WTC11 (cell line): ENCODE data around the gene IFRD1. TPM values are rescaled to one million over a fixed set of nuclear protein-coding genes. Genes with fewer than 3 reads are reported as not detected.

Experiments
- ATAC-seq: fragments of 200-7000 bp; cut with Tn5 transposase; 2 replicates; pipeline ENCODE4 v1.10.0; 2021; ENCODE audit warnings: mild to moderate bottlenecking, moderate library complexity
- CTCF ChIA-PET: fragments of 300-600 bp; sonication (Branson Sonifier 250); formaldehyde crosslinking; loops from one replicate; lab custom pipeline; 2021; ENCODE audit warnings: antibody characterized with exemption; lab: Charles Lee
- POLR2A ChIA-PET: fragments of 350-600 bp; sonication (Branson Sonifier 250); formaldehyde crosslinking; loops from one replicate; lab custom pipeline; 2021; ENCODE audit warnings: antibody characterized with exemption; lab: Charles Lee
- DNase-seq: peaks from one replicate; pipeline ENCODE4 v3.0.0; 2021; ENCODE audit warnings: low spot score
- H3K27ac Mint-ChIP-seq: 2 replicates; pipeline ENCODE4 v1.8.0; 2021; ENCODE audit warnings: mixed read lengths
- H3K27me3 Mint-ChIP-seq: 2 replicates; pipeline ENCODE4 v1.8.0; 2021; ENCODE audit warnings: low read depth, mild to moderate bottlenecking, moderate library complexity, mixed read lengths
- H3K36me3 Mint-ChIP-seq: 2 replicates; pipeline ENCODE4 v1.8.0; 2021; ENCODE audit warnings: mixed read lengths
- H3K4me1 Mint-ChIP-seq: 2 replicates; pipeline ENCODE4 v1.8.0; 2022; ENCODE audit warnings: mixed read lengths
- H3K4me3 Mint-ChIP-seq: 2 replicates; pipeline ENCODE4 v1.8.0; 2021; ENCODE audit warnings: mild to moderate bottlenecking, moderate library complexity, mixed read lengths
- H3K9me3 Mint-ChIP-seq: 2 replicates; pipeline ENCODE4 v1.8.0; 2021; ENCODE audit warnings: mixed read lengths
- ATF1 ChIP-seq: sonication (generic); formaldehyde crosslinking; IDR thresholded peaks from 2 replicates; pipeline ENCODE4 v1.8.1; 2023; ENCODE audit warnings: mild to moderate bottlenecking, moderate library complexity, missing genetic modification reagents
- ETV6 ChIP-seq: sonication (generic); formaldehyde crosslinking; IDR thresholded peaks from 2 replicates; pipeline ENCODE4 v1.8.1; 2022; ENCODE audit warnings: mild to moderate bottlenecking, missing genetic modification reagents
- GABPB1 ChIP-seq: sonication (generic); formaldehyde crosslinking; IDR thresholded peaks from 2 replicates; pipeline ENCODE4 v1.8.1; 2023; ENCODE audit warnings: mild to moderate bottlenecking, missing genetic modification reagents
- IRF2 ChIP-seq: sonication (generic); formaldehyde crosslinking; IDR thresholded peaks from 2 replicates; pipeline ENCODE4 v1.8.0; 2022; ENCODE audit warnings: low read depth, missing genetic modification reagents, borderline replicate concordance
- MXD4 ChIP-seq: fragments of 250-450 bp; sonication (Bioruptor Pico); IDR thresholded peaks from 2 replicates; pipeline ENCODE4 v1.8.0; 2021; ENCODE audit warnings: mild to moderate bottlenecking, moderate library complexity, borderline replicate concordance
- MYBL2 ChIP-seq: sonication (generic); formaldehyde crosslinking; IDR thresholded peaks from 2 replicates; pipeline ENCODE4 v1.8.1; 2023; ENCODE audit warnings: mild to moderate bottlenecking, moderate library complexity, missing genetic modification reagents
- PRRX2 ChIP-seq: fragments of 250-450 bp; sonication (Bioruptor Pico); IDR thresholded peaks from 2 replicates; pipeline ENCODE4 v1.8.0; 2021; ENCODE audit warnings: mild to moderate bottlenecking
- SP1 ChIP-seq: sonication (generic); formaldehyde crosslinking; conservative IDR thresholded peaks from 2 replicates; pipeline ENCODE4 v1.8.1; 2022; ENCODE audit warnings: missing genetic modification reagents
- TP53 ChIP-seq: sonication (generic); formaldehyde crosslinking; IDR thresholded peaks from 2 replicates; pipeline ENCODE4 v1.8.1; 2023; ENCODE audit warnings: mild to moderate bottlenecking, missing genetic modification reagents
- ZNF263 ChIP-seq: sonication (generic); formaldehyde crosslinking; IDR thresholded peaks from 2 replicates; pipeline ENCODE4 v1.8.1; 2022; ENCODE audit warnings: low read depth, mild to moderate bottlenecking, moderate library complexity, missing genetic modification reagents
- ZNF317 ChIP-seq: sonication (generic); formaldehyde crosslinking; IDR thresholded peaks from 2 replicates; pipeline ENCODE4 v1.8.1; 2023; ENCODE audit warnings: low read depth, mild to moderate bottlenecking, moderate library complexity, missing genetic modification reagents, borderline replicate concordance
- ZNF423 ChIP-seq: fragments of 250-450 bp; sonication (Bioruptor Pico); IDR thresholded peaks from 2 replicates; pipeline ENCODE4 v2.1.2; 2022; ENCODE audit warnings: mild to moderate bottlenecking, moderate library complexity
- total RNA-seq: library from RNA; stranded (reverse); gene quantifications from 3 replicates; pipeline ENCODE4 v1.2.3, GENCODE V29; 2021
- TF ChIP-seq, protein P1 (sequence below): sonication (generic); formaldehyde crosslinking; IDR thresholded peaks from 2 replicates; pipeline ENCODE4 v1.8.1; 2023; ENCODE audit warnings: mild to moderate bottlenecking, missing genetic modification reagents
- TF ChIP-seq, protein P2 (sequence below): sonication (generic); formaldehyde crosslinking; IDR thresholded peaks from 2 replicates; pipeline ENCODE4 v1.8.0; 2023; ENCODE audit warnings: mild to moderate bottlenecking, missing genetic modification reagents
- TF ChIP-seq, protein P3 (sequence below): sonication (generic); formaldehyde crosslinking; conservative IDR thresholded peaks from 2 replicates; pipeline ENCODE4 v1.8.1; 2022; ENCODE audit warnings: mild to moderate bottlenecking, missing genetic modification reagents
- TF ChIP-seq, protein P4 (sequence below): sonication (generic); formaldehyde crosslinking; IDR thresholded peaks from 2 replicates; pipeline ENCODE4 v1.8.1; 2022; ENCODE audit warnings: mild to moderate bottlenecking, missing genetic modification reagents, moderate library complexity, borderline replicate concordance
- TF ChIP-seq, protein P5 (sequence below): sonication (generic); formaldehyde crosslinking; IDR thresholded peaks from 2 replicates; pipeline ENCODE4 v1.8.1; 2022; ENCODE audit warnings: low read depth, missing genetic modification reagents, borderline replicate concordance
- TF ChIP-seq, protein P6 (sequence below): fragments of 250-450 bp; sonication (Bioruptor Pico); IDR thresholded peaks from 2 replicates; pipeline ENCODE4 v1.9.0; 2021; ENCODE audit warnings: mild to moderate bottlenecking, borderline replicate concordance
- TF ChIP-seq, protein P7 (sequence below): fragments of 250-450 bp; sonication (Bioruptor Pico); IDR thresholded peaks from 2 replicates; pipeline ENCODE4 v1.9.0; 2021; ENCODE audit warnings: mild to moderate bottlenecking

Gene IFRD1
- total RNA-seq, 1 experiment from 2014 or later = 31.2 TPM

DNA sequence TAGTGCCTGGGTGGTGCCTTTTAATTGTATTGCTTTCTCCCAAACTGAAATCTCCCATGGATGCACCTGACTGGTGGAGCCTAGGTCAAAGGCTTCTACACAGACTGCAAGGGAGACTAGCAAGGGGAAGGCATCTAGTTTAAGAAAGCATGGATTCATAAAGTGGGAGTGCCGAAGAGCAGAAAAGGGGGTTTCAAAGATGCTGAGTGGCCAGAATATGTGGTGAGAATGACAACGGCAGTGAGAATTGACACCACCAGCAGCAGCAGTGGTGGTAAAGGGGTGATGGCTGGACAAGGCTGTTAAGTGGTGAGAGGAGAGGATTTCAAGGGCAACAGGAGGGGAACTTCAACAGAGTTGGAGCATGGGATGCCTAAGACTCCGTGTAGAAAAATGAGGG is 67.2 kb downstream of the IFRD1 start (continued):
- TF ChIP-seq, protein P1, sequence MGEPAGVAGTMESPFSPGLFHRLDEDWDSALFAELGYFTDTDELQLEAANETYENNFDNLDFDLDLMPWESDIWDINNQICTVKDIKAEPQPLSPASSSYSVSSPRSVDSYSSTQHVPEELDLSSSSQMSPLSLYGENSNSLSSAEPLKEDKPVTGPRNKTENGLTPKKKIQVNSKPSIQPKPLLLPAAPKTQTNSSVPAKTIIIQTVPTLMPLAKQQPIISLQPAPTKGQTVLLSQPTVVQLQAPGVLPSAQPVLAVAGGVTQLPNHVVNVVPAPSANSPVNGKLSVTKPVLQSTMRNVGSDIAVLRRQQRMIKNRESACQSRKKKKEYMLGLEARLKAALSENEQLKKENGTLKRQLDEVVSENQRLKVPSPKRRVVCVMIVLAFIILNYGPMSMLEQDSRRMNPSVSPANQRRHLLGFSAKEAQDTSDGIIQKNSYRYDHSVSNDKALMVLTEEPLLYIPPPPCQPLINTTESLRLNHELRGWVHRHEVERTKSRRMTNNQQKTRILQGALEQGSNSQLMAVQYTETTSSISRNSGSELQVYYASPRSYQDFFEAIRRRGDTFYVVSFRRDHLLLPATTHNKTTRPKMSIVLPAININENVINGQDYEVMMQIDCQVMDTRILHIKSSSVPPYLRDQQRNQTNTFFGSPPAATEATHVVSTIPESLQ (CRISPR knock-in tag) = no peak
- TF ChIP-seq, all 79 proteins: peak for 0

DNA sequence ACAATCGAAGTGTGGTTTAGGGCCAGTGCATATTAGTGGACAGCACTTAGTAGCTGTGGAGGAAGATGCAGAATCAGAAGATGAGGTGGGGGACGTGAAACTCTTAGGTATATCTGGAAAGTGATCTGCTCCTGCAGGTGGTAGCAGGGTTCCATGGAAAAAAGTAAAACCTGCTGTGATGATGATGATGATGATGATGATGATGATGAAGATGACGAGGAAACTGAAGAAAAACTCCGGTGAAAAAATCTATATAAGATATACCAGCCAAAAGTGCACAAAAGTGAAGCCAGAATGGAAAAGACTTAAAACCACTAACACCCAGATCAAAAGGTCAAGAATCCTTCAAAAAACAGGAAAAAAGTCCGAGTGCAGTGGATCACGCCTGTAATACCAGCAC is 70.5 kb downstream of the IFRD1 start:
- Mint-ChIP-seq H3K27ac (no peak overlapping the region), H3K27me3 (no peaks in the 10 kb centered on the region), H3K36me3 (no peaks in the 10 kb centered on the region), H3K9me3 (peaks cover 9% of the 10 kb centered on the region), H3K4me1 (peaks cover 5% of the 10 kb centered on the region), H3K4me3 (no peak overlapping the region)
- ATAC-seq (no peak), DNase-seq (no peak)
- TF ChIP-seq ZNF317 (CRISPR knock-in tag) = no peak
- TF ChIP-seq, protein P2, sequence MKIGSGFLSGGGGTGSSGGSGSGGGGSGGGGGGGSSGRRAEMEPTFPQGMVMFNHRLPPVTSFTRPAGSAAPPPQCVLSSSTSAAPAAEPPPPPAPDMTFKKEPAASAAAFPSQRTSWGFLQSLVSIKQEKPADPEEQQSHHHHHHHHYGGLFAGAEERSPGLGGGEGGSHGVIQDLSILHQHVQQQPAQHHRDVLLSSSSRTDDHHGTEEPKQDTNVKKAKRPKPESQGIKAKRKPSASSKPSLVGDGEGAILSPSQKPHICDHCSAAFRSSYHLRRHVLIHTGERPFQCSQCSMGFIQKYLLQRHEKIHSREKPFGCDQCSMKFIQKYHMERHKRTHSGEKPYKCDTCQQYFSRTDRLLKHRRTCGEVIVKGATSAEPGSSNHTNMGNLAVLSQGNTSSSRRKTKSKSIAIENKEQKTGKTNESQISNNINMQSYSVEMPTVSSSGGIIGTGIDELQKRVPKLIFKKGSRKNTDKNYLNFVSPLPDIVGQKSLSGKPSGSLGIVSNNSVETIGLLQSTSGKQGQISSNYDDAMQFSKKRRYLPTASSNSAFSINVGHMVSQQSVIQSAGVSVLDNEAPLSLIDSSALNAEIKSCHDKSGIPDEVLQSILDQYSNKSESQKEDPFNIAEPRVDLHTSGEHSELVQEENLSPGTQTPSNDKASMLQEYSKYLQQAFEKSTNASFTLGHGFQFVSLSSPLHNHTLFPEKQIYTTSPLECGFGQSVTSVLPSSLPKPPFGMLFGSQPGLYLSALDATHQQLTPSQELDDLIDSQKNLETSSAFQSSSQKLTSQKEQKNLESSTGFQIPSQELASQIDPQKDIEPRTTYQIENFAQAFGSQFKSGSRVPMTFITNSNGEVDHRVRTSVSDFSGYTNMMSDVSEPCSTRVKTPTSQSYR = no peak
- TF ChIP-seq, protein P3, sequence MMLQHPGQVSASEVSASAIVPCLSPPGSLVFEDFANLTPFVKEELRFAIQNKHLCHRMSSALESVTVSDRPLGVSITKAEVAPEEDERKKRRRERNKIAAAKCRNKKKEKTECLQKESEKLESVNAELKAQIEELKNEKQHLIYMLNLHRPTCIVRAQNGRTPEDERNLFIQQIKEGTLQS (CRISPR knock-in tag) = no peak
- TF ChIP-seq, protein P4, sequence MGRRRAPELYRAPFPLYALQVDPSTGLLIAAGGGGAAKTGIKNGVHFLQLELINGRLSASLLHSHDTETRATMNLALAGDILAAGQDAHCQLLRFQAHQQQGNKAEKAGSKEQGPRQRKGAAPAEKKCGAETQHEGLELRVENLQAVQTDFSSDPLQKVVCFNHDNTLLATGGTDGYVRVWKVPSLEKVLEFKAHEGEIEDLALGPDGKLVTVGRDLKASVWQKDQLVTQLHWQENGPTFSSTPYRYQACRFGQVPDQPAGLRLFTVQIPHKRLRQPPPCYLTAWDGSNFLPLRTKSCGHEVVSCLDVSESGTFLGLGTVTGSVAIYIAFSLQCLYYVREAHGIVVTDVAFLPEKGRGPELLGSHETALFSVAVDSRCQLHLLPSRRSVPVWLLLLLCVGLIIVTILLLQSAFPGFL = no peak
- TF ChIP-seq MXD4 (CRISPR knock-in tag) = no peak
- no peak for TF ChIP-seq PRRX2
- no peak for TF ChIP-seq IRF2 (CRISPR knock-in tag)
- TF ChIP-seq, protein P5, sequence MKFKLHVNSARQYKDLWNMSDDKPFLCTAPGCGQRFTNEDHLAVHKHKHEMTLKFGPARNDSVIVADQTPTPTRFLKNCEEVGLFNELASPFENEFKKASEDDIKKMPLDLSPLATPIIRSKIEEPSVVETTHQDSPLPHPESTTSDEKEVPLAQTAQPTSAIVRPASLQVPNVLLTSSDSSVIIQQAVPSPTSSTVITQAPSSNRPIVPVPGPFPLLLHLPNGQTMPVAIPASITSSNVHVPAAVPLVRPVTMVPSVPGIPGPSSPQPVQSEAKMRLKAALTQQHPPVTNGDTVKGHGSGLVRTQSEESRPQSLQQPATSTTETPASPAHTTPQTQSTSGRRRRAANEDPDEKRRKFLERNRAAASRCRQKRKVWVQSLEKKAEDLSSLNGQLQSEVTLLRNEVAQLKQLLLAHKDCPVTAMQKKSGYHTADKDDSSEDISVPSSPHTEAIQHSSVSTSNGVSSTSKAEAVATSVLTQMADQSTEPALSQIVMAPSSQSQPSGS (CRISPR knock-in tag) = no peak
- no peak for TF ChIP-seq TP53
- TF ChIP-seq, protein P6, sequence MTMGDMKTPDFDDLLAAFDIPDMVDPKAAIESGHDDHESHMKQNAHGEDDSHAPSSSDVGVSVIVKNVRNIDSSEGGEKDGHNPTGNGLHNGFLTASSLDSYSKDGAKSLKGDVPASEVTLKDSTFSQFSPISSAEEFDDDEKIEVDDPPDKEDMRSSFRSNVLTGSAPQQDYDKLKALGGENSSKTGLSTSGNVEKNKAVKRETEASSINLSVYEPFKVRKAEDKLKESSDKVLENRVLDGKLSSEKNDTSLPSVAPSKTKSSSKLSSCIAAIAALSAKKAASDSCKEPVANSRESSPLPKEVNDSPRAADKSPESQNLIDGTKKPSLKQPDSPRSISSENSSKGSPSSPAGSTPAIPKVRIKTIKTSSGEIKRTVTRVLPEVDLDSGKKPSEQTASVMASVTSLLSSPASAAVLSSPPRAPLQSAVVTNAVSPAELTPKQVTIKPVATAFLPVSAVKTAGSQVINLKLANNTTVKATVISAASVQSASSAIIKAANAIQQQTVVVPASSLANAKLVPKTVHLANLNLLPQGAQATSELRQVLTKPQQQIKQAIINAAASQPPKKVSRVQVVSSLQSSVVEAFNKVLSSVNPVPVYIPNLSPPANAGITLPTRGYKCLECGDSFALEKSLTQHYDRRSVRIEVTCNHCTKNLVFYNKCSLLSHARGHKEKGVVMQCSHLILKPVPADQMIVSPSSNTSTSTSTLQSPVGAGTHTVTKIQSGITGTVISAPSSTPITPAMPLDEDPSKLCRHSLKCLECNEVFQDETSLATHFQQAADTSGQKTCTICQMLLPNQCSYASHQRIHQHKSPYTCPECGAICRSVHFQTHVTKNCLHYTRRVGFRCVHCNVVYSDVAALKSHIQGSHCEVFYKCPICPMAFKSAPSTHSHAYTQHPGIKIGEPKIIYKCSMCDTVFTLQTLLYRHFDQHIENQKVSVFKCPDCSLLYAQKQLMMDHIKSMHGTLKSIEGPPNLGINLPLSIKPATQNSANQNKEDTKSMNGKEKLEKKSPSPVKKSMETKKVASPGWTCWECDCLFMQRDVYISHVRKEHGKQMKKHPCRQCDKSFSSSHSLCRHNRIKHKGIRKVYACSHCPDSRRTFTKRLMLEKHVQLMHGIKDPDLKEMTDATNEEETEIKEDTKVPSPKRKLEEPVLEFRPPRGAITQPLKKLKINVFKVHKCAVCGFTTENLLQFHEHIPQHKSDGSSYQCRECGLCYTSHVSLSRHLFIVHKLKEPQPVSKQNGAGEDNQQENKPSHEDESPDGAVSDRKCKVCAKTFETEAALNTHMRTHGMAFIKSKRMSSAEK (CRISPR knock-in tag) = no peak
- POLR2A ChIA-PET = no interaction called here
- CTCF ChIA-PET = no interaction called here

DNA sequence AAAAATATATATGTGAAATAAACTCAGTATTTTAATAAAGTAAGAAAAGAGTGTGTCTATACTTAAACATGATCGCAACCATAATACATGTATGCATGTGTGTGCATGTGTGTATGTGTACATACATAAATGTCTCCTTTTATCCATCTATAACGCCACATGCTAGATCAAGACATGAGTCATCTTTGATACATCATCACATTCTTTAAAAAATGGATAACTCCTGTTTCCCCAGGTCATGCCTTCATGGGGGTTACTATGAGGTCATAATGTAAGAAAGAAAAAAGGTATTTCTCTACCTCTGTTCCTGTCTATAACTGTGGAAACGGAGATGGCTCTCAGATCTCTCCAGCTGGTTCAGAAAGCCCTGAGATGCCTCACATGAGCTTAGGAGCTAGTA is 71.7 kb downstream of the IFRD1 start:
- ATAC-seq = no peak
- CTCF ChIA-PET = no interaction called here
- TF ChIP-seq SP1 (CRISPR knock-in tag) (no peak), ZNF317 (CRISPR knock-in tag) (no peak), ATF1 (CRISPR knock-in tag) (no peak), TP53 (no peak), ETV6 (CRISPR knock-in tag) (no peak), GABPB1 (no peak), MYBL2 (CRISPR knock-in tag) (no peak), ZNF423 (CRISPR knock-in tag) (no peak), ZNF263 (CRISPR knock-in tag) (no peak)
- TF ChIP-seq, protein P7, sequence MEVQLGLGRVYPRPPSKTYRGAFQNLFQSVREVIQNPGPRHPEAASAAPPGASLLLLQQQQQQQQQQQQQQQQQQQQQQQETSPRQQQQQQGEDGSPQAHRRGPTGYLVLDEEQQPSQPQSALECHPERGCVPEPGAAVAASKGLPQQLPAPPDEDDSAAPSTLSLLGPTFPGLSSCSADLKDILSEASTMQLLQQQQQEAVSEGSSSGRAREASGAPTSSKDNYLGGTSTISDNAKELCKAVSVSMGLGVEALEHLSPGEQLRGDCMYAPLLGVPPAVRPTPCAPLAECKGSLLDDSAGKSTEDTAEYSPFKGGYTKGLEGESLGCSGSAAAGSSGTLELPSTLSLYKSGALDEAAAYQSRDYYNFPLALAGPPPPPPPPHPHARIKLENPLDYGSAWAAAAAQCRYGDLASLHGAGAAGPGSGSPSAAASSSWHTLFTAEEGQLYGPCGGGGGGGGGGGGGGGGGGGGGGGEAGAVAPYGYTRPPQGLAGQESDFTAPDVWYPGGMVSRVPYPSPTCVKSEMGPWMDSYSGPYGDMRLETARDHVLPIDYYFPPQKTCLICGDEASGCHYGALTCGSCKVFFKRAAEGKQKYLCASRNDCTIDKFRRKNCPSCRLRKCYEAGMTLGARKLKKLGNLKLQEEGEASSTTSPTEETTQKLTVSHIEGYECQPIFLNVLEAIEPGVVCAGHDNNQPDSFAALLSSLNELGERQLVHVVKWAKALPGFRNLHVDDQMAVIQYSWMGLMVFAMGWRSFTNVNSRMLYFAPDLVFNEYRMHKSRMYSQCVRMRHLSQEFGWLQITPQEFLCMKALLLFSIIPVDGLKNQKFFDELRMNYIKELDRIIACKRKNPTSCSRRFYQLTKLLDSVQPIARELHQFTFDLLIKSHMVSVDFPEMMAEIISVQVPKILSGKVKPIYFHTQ (CRISPR knock-in tag) = no peak

More for the DNA sequence above, 71.7 kb downstream of the IFRD1 start:
- no peaks in the 10 kb centered on the region for H3K27me3 Mint-ChIP-seq
- no peak for DNase-seq
- H3K4me1 Mint-ChIP-seq = no peaks in the 10 kb centered on the region
- H3K9me3 Mint-ChIP-seq = peaks cover 9% of the 10 kb centered on the region
- no peak overlapping the region for H3K4me3 Mint-ChIP-seq
- no peaks in the 10 kb centered on the region for H3K36me3 Mint-ChIP-seq
- no peak overlapping the region for H3K27ac Mint-ChIP-seq
- POLR2A ChIA-PET = no interaction called here
